Skeletal muscle tissue (tissue), 4 donors: Measurements from ENCODE around the gene SHROOM3. TPM values are rescaled to one million over a fixed set of nuclear protein-coding genes. Genes with fewer than 3 reads are reported as not detected.

Experiments
- H3K27ac ChIP-seq: one replicate; pipeline ENCODE4 v1.7.0; 2013; ENCODE audit warnings: mild to moderate bottlenecking, low read depth, low read length, inconsistent platforms
- H3K27me3 ChIP-seq, 3 donors: one replicate each; pipeline ENCODE4 v1.7.0; 2013; ENCODE audit warnings: low read length in 3 of 3; ENCODE audit not compliant: control insufficient read depth in 3 of 3, insufficient read depth in 3 of 3
- H3K36me3 ChIP-seq, 3 donors: one replicate each; pipeline ENCODE4 v1.7.0; 2013; ENCODE audit warnings: low read length in 3 of 3; ENCODE audit not compliant: control insufficient read depth in 3 of 3, insufficient read depth in 3 of 3
- H3K4me1 ChIP-seq, 3 donors: one replicate each; pipeline ENCODE4 v1.7.0; 2013; ENCODE audit warnings: low read length in 3 of 3, mild to moderate bottlenecking in 3 of 3; ENCODE audit not compliant: control insufficient read depth in 3 of 3, insufficient read depth in 3 of 3
- H3K4me3 ChIP-seq, 3 donors: one replicate each; pipeline ENCODE4 v1.7.0; 2013; ENCODE audit warnings: low read length in 3 of 3
- H3K9ac ChIP-seq, 3 donors: one replicate each; pipeline ENCODE4 v1.7.0; 2013; ENCODE audit warnings: low read length in 3 of 3, mild to moderate bottlenecking in 3 of 3, moderate library complexity in 2 of 3, low read depth in 1 of 3
- H3K9me3 ChIP-seq, 3 donors: one replicate each; pipeline ENCODE4 v1.7.0; 2013; ENCODE audit warnings: low read length in 3 of 3; ENCODE audit not compliant: control insufficient read depth in 3 of 3
- total RNA-seq: library from RNA; depleted of rRNA; stranded (reverse); fragments of >200 nt; gene quantifications from one replicate; pipeline ENCODE4 v1.2.3, GENCODE V29; 2014
- donor health status: Osteomylitis.

Gene SHROOM3
- total RNA-seq, 1 donor from 2014 or later, result 21.4 TPM

DNA sequence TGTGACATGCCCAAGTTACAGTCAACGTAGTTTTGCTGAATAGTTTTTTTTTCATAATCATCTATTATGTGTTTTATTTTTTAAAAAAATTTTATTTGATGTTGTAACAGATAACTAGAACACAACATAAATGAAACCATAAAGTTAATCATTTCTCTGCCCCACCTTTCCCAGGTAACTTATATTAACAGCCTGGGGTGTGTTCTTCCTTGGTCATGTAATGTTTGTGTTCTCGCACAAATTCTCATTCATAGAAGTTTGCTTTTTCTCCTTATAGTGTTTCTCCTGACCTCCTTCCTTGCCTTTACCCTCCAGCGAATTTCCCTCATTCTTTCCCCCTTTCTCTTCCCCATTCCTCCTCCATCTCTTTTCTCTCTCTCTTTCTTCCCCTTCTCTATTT lies 248.1 kb downstream of the SHROOM3 start:
- Histone ChIP-seq H3K4me3 (no peak overlapping the region), H3K9me3 (no peaks in the 10 kb centered on the region), H3K27ac (no peak overlapping the region), H3K9ac (no peak overlapping the region), H3K27me3 (peaks cover 0 to 15% (median 0%) of the 10 kb centered on the region in 3 donors), H3K36me3 (no peaks in the 10 kb centered on the region), H3K4me1 (no peaks in the 10 kb centered on the region)

- no peak overlapping the region for H3K4me3 ChIP-seq
- H3K36me3 ChIP-seq, result no peaks in the 10 kb centered on the region
- no peaks in the 10 kb centered on the region for H3K9me3 ChIP-seq
- H3K9ac ChIP-seq, result no peak overlapping the region
- peaks cover 5 to 8% (median 5%) of the 10 kb centered on the region in 3 donors for H3K4me1 ChIP-seq
- no peak overlapping the region for H3K27ac ChIP-seq
- H3K27me3 ChIP-seq, result peaks cover 13 to 39% (median 20%) of the 10 kb centered on the region in 3 donors
Observed at GRCh38 chr4:76687746-76688448, 252.9 kb downstream of the SHROOM3 start.

DNA sequence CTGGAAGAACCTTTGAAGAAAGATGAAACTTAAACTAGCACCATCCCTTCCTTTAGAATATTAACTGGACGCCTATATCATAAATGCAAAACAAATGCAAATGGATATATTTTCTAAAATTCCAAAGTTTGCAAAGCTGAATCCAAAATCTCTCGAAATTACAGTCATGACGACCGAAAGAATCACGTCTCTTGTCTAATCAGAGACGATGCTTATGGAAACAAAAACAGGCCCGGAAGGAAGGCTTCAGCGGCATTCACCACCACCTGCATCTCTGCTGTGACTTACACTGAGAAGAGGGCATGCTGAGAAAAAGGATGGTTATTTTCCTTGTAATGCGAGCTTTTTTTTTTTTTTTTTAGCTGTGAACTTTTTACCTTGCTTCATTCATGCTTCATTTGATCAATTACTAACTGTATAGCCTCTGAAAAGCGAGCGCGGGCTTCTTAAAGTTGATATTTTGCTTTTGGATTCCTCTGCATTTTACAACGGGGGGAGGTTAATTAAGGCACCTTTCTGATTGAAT lies 253.7 kb downstream of the SHROOM3 start:
- H3K4me1 ChIP-seq, result peaks cover 5 to 8% (median 5%) of the 10 kb centered on the region in 3 donors
- H3K9me3 ChIP-seq, result no peaks in the 10 kb centered on the region
- H3K4me3 ChIP-seq, result peak overlapping the region in 2 of 3 donors; percentile 52 to 61
- peak overlapping the region in 2 of 3 donors; percentile 19 to 55 for H3K9ac ChIP-seq
- H3K27ac ChIP-seq, result no peak overlapping the region
- no peaks in the 10 kb centered on the region for H3K36me3 ChIP-seq
- peaks cover 13 to 39% (median 20%) of the 10 kb centered on the region in 3 donors for H3K27me3 ChIP-seq

DNA sequence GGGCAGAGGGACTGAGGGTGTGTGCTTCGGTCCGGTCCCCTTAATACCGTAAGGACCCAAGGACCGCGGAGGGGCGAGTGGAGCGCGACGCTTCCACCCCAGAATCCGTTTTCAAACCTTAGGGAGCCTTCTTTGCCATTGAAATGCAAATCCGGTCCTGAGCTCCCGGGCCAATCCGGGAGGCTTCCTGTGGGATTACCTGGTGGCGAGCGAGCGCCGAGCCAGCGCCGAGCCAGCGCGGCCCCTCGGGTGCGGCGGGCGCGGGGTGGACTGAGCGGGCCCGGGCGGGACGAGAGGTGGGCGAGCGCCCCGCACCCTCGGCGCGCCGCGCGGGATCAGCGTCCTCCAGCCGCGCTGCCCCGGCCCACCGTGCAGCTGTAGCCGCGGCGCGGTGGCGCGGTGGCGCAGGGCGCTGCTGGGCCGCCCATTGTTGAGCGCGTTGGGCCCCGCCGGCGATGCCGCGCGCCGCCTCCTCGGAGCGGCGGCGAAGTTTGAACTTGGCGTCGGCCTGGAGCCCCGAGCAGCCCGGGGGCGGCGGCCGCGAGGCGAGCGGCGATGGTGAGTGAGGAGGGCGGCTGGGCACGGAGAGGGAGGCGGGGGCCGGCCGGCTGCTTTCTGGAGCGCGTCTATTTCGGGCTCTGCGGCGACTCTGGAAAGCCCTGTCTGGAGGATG lies 254.3 kb downstream of the SHROOM3 start:
- H3K27ac ChIP-seq, result no peak overlapping the region
- H3K4me1 ChIP-seq, result peaks cover 5 to 8% (median 5%) of the 10 kb centered on the region in 3 donors
- H3K9me3 ChIP-seq, result no peaks in the 10 kb centered on the region
- H3K9ac ChIP-seq, result peak overlapping the region; percentile 33 to 60 (median 55)
- peak overlapping the region; percentile 35 to 61 (median 52) for H3K4me3 ChIP-seq
- H3K27me3 ChIP-seq, result peaks cover 13 to 39% (median 20%) of the 10 kb centered on the region in 3 donors
- H3K36me3 ChIP-seq, result no peaks in the 10 kb centered on the region

- peaks cover 13 to 44% (median 20%) of the 10 kb centered on the region in 3 donors for H3K27me3 ChIP-seq
- no peaks in the 10 kb centered on the region for H3K36me3 ChIP-seq
- peak overlapping the region; percentile 40 to 61 (median 52) for H3K4me3 ChIP-seq
- H3K4me1 ChIP-seq, result peaks cover 5 to 8% (median 5%) of the 10 kb centered on the region in 3 donors
- H3K9ac ChIP-seq, result peak overlapping the region in 2 of 3 donors; percentile 55 to 60
- no peak overlapping the region for H3K27ac ChIP-seq
- no peaks in the 10 kb centered on the region for H3K9me3 ChIP-seq
Observed at GRCh38 chr4:76690011-76690905, 255.2 kb downstream of the SHROOM3 start.

GRCh38 chr4:76690906-76691275 lies 255.9 kb downstream of the SHROOM3 start:
- Histone ChIP-seq H3K36me3 (no peaks in the 10 kb centered on the region), H3K9ac (no peak overlapping the region), H3K27ac (no peak overlapping the region), H3K4me1 (peaks cover 5 to 8% (median 5%) of the 10 kb centered on the region in 3 donors), H3K27me3 (peaks cover 13 to 46% (median 20%) of the 10 kb centered on the region in 3 donors), H3K4me3 (no peak overlapping the region), H3K9me3 (no peaks in the 10 kb centered on the region)

GRCh38 chr4:76691807-76692582 lies 257.0 kb downstream of the SHROOM3 start:
- no peaks in the 10 kb centered on the region for H3K9me3 ChIP-seq
- H3K4me1 ChIP-seq, result peaks cover 5 to 8% (median 5%) of the 10 kb centered on the region in 3 donors
- no peak overlapping the region for H3K4me3 ChIP-seq
- no peak overlapping the region for H3K9ac ChIP-seq
- H3K27ac ChIP-seq, result no peak overlapping the region
- no peaks in the 10 kb centered on the region for H3K36me3 ChIP-seq
- H3K27me3 ChIP-seq, result peaks cover 17 to 41% (median 20%) of the 10 kb centered on the region in 3 donors

DNA sequence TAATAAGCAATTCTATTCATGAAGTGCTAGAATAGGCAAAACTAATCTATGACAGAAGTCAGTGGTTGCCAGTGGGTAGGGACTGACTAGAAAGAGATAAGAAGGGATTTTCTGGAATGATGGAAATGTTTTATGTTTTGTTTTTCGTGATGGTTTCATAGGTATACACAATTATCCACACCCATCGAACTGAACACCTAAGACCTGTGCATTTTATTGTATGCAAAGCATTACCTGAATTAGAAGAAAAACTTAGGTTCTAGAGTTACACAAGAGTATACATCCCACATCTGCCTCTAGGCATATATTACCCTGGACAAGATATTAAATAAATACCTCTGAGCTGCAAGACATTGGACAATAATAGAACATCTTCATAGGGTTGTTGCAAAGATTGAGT lies 257.7 kb downstream of the SHROOM3 start:
- Histone ChIP-seq H3K27ac (no peak overlapping the region), H3K9me3 (no peaks in the 10 kb centered on the region), H3K4me3 (no peak overlapping the region), H3K36me3 (no peaks in the 10 kb centered on the region), H3K9ac (no peak overlapping the region), H3K4me1 (peaks cover 5 to 8% (median 5%) of the 10 kb centered on the region in 3 donors), H3K27me3 (peaks cover 17 to 35% (median 20%) of the 10 kb centered on the region in 3 donors)

GRCh38 chr4:76694056-76694455 lies 259.0 kb downstream of the SHROOM3 start:
- Histone ChIP-seq H3K27me3 (peaks cover 17 to 25% (median 17%) of the 10 kb centered on the region in 3 donors), H3K9ac (no peak overlapping the region), H3K4me3 (no peak overlapping the region), H3K9me3 (no peaks in the 10 kb centered on the region), H3K4me1 (peaks cover 0 to 8% (median 4%) of the 10 kb centered on the region in 3 donors), H3K27ac (no peak overlapping the region), H3K36me3 (no peaks in the 10 kb centered on the region)
